Left lung (tissue), 10 donors: ENCODE measurements around the gene MYLK. TPM values are rescaled to one million over a fixed set of nuclear protein-coding genes. Genes with fewer than 3 reads are reported as not detected.
A peak's percentile ranks its signal among the peaks of the same experiment; 100 is the strongest.

ENCODE experiments used
- ATAC-seq: fragments of 200-7000 bp; cut with Tn5 transposase; one replicate; pipeline ENCODE4 v1.9.1; 2020; ENCODE audit warnings: moderate library complexity
- DNase-seq, 4 donors: peaks; one replicate each; pipeline ENCODE4 v3.0.0-alpha.2; 2013 to 2020
- H3K27ac ChIP-seq, 2 donors: fragments of 200-600 bp; sonication (generic) in 1 of 2; one replicate each; pipeline versions ENCODE4 v1.5.0 to v1.8.0; 2020 to 2021
- H3K27me3 ChIP-seq, 2 donors: fragments of 200-600 bp; sonication (generic) in 1 of 2; one replicate each; pipeline versions ENCODE4 v1.5.0 to v1.8.0; 2020 to 2021
- H3K36me3 ChIP-seq, 2 donors: fragments of 200-600 bp; sonication (generic) in 1 of 2; one replicate each; pipeline versions ENCODE4 v1.5.0 to v1.8.0; 2020 to 2021
- H3K4me1 ChIP-seq, 2 donors: fragments of 200-600 bp; one replicate each; pipeline ENCODE4 v1.8.0; 2021
- H3K4me3 ChIP-seq, 2 donors: fragments of 200-600 bp; sonication (generic) in 1 of 2; one replicate each; pipeline versions ENCODE4 v1.5.0 to v1.8.0; 2020 to 2021; ENCODE audit warnings: mild to moderate bottlenecking in 1 of 2
- H3K9me3 ChIP-seq, 2 donors: fragments of 200-600 bp; sonication (generic) in 1 of 2; one replicate each; pipeline versions ENCODE4 v1.5.0 to v1.8.0; 2020 to 2021
- CTCF ChIP-seq, 2 donors: fragments of 200-600 bp; sonication (generic) in 1 of 2; IDR thresholded peaks; one replicate each; pipeline versions ENCODE4 v1.5.0 to v1.8.0; 2021; ENCODE audit warnings: antibody characterized with exemption in 2 of 2
- intact Hi-C, 2 donors: fragments of 100-400 bp; cut with DNase I; formaldehyde crosslinking; loops; one replicate each; pipeline versions ENCODE4 v1.11.2 to v1.14.2; 2022
- polyA plus RNA-seq, 6 donors: library from polyadenylated mRNA; unstranded; fragments of 120-200 nt; gene quantifications; one replicate each; pipeline ENCODE4 v1.2.1, GENCODE V29; 2013; ENCODE audit not compliant: insufficient read length in 6 of 6
- total RNA-seq, 2 donors: library from RNA; stranded (reverse); fragmentation: NEBNext Ultra II Directional; extraction: Animal tissue kit (Norgen Biotek cat#: 25700); gene quantifications; one replicate each; pipeline ENCODE4 v1.2.1, GENCODE V29; 2021
- donor health status: DM: no; HTN: yes; CAD: no.
- donor health status: DM: no; HTN: no; CAD: no.

The MYLK gene
- total and polyA plus RNA-seq, 8 donors: 155 to 468 (median 410) TPM

- H3K4me1 ChIP-seq: peaks cover 0 to 16% of the 10 kb centered on the region in 2 donors
- no peaks in the 10 kb centered on the region for H3K9me3 ChIP-seq
- no peak for TF ChIP-seq CTCF (IDR thresholded peaks at IDR 0.05)
- ATAC-seq: no peak
- H3K4me3 ChIP-seq: no peak overlapping the region
- intact Hi-C loops: no loop called here
- H3K36me3 ChIP-seq: peaks cover 0 to 22% of the 10 kb centered on the region in 2 donors
- no peaks in the 10 kb centered on the region for H3K27me3 ChIP-seq
- peak in 1 of 4 donors; percentile 26 for DNase-seq
- no peak overlapping the region for H3K27ac ChIP-seq
Measured at GRCh38 chr3:123667784-123668183, 216.3 kb downstream of the MYLK start.

- intact Hi-C loops: no loop called here
- Histone ChIP-seq H3K9me3 (no peaks in the 10 kb centered on the region), H3K27ac (no peak overlapping the region), H3K4me3 (no peak overlapping the region), H3K4me1 (peaks cover 20 to 43% of the 10 kb centered on the region in 2 donors), H3K27me3 (no peaks in the 10 kb centered on the region), H3K36me3 (peaks cover 0 to 22% of the 10 kb centered on the region in 2 donors)
- DNase-seq (no peak), ATAC-seq (no peak)
- TF ChIP-seq CTCF (IDR thresholded peaks at IDR 0.05): no peak
Measured at GRCh38 chr3:123664753-123665152, 219.4 kb downstream of the MYLK start.

GRCh38 chr3:123663977-123664376 lies 220.2 kb downstream of the MYLK start:
- TF ChIP-seq CTCF (IDR thresholded peaks at IDR 0.05): no peak
- no peak for DNase-seq
- intact Hi-C loops: no loop called here

GRCh38 chr3:123661973-123662372 lies 222.2 kb downstream of the MYLK start:
- Histone ChIP-seq H3K27me3 (no peaks in the 10 kb centered on the region), H3K4me1 (peaks cover 48 to 60% of the 10 kb centered on the region in 2 donors), H3K36me3 (peaks cover 0 to 22% of the 10 kb centered on the region in 2 donors), H3K4me3 (no peak overlapping the region), H3K9me3 (no peaks in the 10 kb centered on the region), H3K27ac (peak overlapping the region; percentile 64 to 75)
- ATAC-seq (no peak), DNase-seq (no peak)
- TF ChIP-seq CTCF (IDR thresholded peaks at IDR 0.05): no peak
- intact Hi-C loops: no loop called here

More at GRCh38 chr3:123663977-123664376, 220.2 kb downstream of the MYLK start:
- no peak overlapping the region for H3K4me3 ChIP-seq
- no peaks in the 10 kb centered on the region for H3K27me3 ChIP-seq
- H3K27ac ChIP-seq: peak overlapping the region in 1 of 2 donors; percentile 28
- ATAC-seq: no peak
- peaks cover 28 to 51% of the 10 kb centered on the region in 2 donors for H3K4me1 ChIP-seq
- H3K36me3 ChIP-seq: peaks cover 0 to 22% of the 10 kb centered on the region in 2 donors
- H3K9me3 ChIP-seq: no peaks in the 10 kb centered on the region

GRCh38 chr3:123660900-123661299 lies 223.2 kb downstream of the MYLK start:
- no peak for TF ChIP-seq CTCF (IDR thresholded peaks at IDR 0.05)
- Histone ChIP-seq H3K36me3 (peaks cover 0 to 16% of the 10 kb centered on the region in 2 donors), H3K4me1 (peaks cover 52 to 67% of the 10 kb centered on the region in 2 donors), H3K4me3 (no peak overlapping the region), H3K27ac (peak overlapping the region; percentile 64 to 86), H3K9me3 (no peaks in the 10 kb centered on the region), H3K27me3 (no peaks in the 10 kb centered on the region)
- DNase-seq (peak; percentile 88 to 96 (median 90)), ATAC-seq (peak; percentile 61)
- intact Hi-C loops: no loop called here
